Measurements from ENCODE around the gene TMEM119. TPM values are rescaled to one million over a fixed set of nuclear protein-coding genes. Genes with fewer than 3 reads are reported as not detected.

The TMEM119 gene
- total and polyA plus RNA-seq, 2 of the 13 experiments (the other 11 are each of a cell fraction or from before 2014, with no cell fraction given) = not detected

- no peak for TF ChIP-seq HOMEZ (CRISPR knock-in tag; IDR thresholded peaks at IDR 0.05; ENCODE audit: low read depth)
- TF ChIP-seq TIGD3 (CRISPR knock-in tag; IDR thresholded peaks at IDR 0.05; ENCODE audit: borderline replicate concordance) = no peak
- TF ChIP-seq FOXO4 (CRISPR knock-in tag; conservative IDR thresholded peaks at IDR 0.05) = no peak
- no peak for TF ChIP-seq MXD4 (CRISPR knock-in tag; IDR thresholded peaks at IDR 0.05)
- TF ChIP-seq ZMYM2 (CRISPR knock-in tag; IDR thresholded peaks at IDR 0.05) = no peak
- 0 out of 2 replicates have a peak, but pooled peaks have one; percentile 40 for TF ChIP-seq HINFP (CRISPR knock-in tag; IDR thresholded peaks at IDR 0.05; ENCODE audit: low read depth)
- no peak for TF ChIP-seq PRDM4 (CRISPR knock-in tag; IDR thresholded peaks at IDR 0.05; ENCODE audit: borderline replicate concordance)
- TF ChIP-seq ZNF768 (CRISPR knock-in tag; IDR thresholded peaks at IDR 0.05) = no peak
- TF ChIP-seq ZNF816 (CRISPR knock-in tag; IDR thresholded peaks at IDR 0.05; ENCODE audit: borderline replicate concordance) = no peak
- no peak for TF ChIP-seq ZFP36L2 (CRISPR knock-in tag; IDR thresholded peaks at IDR 0.05)
- no peak for TF ChIP-seq LCORL (IDR thresholded peaks at IDR 0.05)
- TF ChIP-seq LCORL (CRISPR knock-in tag; IDR thresholded peaks at IDR 0.05) = no peak
- no peak for TF ChIP-seq YEATS4 (CRISPR knock-in tag; IDR thresholded peaks at IDR 0.05; ENCODE audit: borderline replicate concordance)
- TF ChIP-seq ZNF513 (CRISPR knock-in tag; conservative IDR thresholded peaks at IDR 0.05) = no peak
- peak; percentile 75 for TF ChIP-seq KDM5A (IDR thresholded peaks at IDR 0.05; ENCODE audit: borderline replicate concordance, low read length)
- no peak for TF ChIP-seq ZNF121 (CRISPR knock-in tag; IDR thresholded peaks at IDR 0.05)
- no peak for TF ChIP-seq ZZZ3 (CRISPR knock-in tag; IDR thresholded peaks at IDR 0.05; ENCODE audit: borderline replicate concordance)
- peak; percentile 66; the same call in 1 of the 2 replicates for TF ChIP-seq TARDBP (CRISPR knock-in tag; IDR thresholded peaks at IDR 0.05)
- TF ChIP-seq MTF1 (CRISPR knock-in tag; IDR thresholded peaks at IDR 0.05) = no peak
Measured at GRCh38 chr12:108563136-108563803, 34.6 kb downstream of the TMEM119 start (continued).
